DMS53 treated with DMSO at 0.1 percent for 48 hours (cell line): ENCODE measurements around the gene FARP1.

Experiments used
- DNase-seq: peaks from one replicate; lab custom pipeline; 2025; ENCODE audit not compliant: unreplicated experiment; lab: John Stamatoyannopoulos, UW

Gene FARP1

DNA sequence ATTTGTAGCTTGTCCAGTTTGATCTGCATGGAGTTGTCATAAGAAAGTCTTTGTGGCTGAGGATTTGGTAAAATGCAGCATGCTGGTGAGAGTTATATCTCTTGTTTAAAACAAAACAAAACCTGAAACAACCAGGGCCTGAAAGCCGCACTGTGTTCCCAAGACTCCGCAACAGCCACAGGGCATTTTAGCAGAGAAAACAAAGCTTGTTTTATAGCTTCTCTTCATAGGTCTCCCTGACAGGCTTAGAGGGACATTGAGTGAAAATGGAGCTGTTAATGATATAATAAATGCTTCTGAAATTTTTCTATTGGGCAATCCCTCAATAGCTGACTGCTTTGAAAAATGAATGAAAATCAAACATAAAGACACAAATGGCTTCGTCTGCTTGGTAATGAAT is 182.8 kb downstream of the FARP1 start:
- DNase-seq = no peak

DNA sequence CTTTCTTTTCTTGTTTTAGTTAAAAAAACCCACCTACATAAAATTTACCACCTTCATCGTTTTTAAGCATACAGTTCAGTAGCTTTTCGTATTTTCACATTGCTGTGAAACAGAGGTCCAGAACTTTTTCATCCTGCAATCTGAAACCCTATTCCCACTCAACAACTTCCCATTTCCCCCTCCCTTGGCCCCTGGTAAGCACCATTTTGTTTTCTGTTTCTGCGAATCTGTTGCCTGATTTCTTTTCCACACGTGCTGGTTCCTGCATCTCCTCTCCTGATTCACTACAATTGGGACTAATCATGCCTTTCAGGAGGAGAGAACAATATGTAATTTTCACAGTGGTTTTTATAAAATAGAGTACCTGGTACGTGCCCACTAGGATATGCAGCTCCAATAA is 183.4 kb downstream of the FARP1 start:
- DNase-seq = no peak

DNA sequence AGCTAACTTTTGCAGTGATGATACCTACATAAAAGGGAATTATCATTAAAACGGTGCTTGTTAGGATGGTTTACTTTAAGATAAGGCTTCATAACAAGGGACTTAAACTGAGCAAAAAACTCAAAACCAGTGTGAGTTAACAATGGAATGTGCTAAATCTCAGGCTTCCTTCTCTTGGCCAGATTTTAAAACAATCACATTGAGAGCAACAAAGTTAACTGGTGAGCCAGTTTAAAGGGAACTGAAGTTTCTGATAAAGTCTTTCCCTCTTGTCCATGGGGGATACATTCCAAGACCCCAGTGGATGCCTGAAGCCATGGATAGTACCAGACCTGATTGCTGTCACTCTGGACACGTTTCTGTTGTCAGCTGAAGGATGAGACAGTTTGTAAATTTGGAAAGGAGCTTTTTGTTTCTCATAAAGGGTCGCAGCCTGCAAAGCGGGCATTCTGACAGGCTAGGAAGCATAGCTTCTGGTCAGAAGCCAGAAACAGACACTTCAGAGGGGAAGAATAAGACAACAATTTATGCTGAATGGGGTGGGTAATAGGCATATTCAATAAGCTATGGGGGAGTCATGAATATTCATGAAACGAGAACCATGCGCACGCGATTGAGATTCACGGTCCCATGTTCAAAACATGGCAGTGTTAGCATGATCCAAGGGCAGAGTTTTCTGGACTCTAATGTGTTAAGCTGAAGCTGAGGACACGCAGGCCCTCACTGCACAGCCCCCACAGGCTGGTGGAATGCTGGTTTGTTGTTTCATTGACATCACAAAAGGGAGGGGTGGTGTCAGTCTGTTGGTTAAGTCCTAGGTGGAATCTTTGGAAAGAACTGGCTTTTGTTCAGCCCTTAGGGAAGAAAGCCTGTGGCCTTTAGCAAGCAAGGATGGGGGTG is 184.7 kb downstream of the FARP1 start:
- DNase-seq = no peak

- no peak for DNase-seq
Observed at GRCh38 chr13:98328511-98328910, 185.6 kb downstream of the FARP1 start.

- no peak for DNase-seq
Observed at GRCh38 chr13:98332222-98332621, 189.3 kb downstream of the FARP1 start.

DNA sequence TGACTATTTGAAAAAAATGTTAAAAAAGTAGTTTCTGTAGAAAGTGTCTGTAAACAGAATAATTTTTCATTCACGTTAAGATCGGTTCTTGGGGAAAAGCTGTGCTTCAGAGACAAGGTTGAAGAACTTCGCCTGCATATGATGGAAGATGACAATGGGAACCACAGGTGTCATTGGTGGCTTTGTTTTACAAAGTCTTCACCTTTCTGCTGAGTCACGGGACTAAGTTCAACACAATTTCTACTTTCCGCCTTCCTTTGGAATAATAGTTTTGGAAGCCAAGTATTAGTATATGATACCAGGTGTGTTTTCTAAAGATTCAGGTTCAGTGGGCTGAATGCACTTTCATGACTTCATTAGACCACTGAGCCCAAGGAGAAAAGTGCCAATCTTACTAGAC is 189.8 kb downstream of the FARP1 start:
- DNase-seq = no peak

DNA sequence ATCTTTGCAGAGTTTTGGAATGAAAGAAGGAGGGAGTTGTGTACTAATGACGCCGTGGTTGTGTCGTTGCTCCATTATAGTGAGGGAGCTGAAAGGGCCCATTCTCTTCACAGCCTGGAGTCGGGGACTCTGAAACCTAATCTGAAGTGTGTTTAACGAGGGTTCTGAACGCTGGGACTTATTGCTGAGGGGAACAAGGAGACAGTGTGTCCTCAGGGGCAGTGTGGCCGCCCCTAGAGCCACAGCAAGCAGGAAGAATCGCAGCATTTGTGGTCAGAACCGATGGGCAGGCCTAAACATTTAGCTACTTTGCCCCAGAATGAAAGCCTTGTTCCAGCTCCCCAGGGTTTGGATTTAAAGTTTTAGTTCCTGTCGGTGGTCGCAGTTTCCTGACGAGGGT is 190.6 kb downstream of the FARP1 start:
- DNase-seq = no peak

GRCh38 chr13:98334620-98335205 is 191.8 kb downstream of the FARP1 start:
- no peak for DNase-seq

- DNase-seq = no peak
Observed at GRCh38 chr13:98335721-98336120, 192.8 kb downstream of the FARP1 start.

DNA sequence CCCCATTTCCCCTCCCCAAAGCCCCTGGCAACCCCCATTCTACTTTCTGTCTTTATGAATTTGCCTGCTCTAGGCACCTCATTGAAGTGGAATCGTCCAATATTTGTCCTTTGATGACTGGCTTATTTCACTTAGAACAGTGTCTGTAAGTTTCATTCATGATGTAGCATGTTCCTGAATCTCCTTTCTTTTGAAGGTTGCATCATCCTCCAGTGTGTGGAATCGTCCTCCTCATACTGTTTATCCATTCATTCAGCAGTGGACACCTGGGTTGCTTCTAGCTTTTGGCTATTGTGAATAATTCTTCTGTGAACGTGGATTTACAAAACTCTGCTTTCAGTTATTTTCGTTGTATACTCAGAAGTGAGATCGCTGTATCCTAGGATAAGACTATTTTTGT is 195.4 kb downstream of the FARP1 start:
- no peak for DNase-seq

DNA sequence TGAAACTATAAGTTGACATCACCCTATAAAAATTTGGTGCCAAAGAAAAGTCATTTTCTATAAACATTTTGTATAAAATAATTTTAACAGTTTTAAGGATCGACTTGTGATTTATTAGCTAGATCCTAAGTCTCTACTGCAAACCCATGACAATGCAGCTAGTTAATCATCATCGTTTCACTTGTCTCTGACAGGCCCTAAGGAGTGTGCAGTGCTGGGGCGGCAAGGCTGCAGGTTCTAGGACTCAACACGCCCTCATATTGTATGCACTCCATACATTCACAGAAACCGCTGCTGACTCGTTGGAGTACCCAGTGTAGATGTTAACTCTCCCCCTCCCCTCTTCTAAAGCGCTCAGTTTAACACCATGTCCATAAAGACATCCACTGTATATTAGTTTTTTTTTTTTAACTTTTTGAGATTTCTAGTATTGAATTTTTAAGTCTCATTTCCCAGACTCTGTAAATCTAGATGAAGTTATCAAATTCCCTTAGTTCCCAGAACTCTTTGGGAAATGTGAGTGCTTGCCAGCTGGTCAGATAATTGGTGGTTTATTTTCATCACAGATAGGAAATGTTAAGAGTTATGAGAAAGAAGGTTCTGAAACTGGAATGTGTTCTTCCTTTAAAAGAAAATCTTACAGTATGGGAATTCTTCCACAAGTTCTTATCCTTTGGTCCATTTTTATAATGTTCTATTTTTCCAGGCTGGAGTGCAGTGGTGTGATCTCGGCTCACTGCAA is 197.0 kb downstream of the FARP1 start:
- DNase-seq = no peak

- DNase-seq = no peak
Observed at GRCh38 chr13:98342953-98343352, 200.1 kb downstream of the FARP1 start.

DNA sequence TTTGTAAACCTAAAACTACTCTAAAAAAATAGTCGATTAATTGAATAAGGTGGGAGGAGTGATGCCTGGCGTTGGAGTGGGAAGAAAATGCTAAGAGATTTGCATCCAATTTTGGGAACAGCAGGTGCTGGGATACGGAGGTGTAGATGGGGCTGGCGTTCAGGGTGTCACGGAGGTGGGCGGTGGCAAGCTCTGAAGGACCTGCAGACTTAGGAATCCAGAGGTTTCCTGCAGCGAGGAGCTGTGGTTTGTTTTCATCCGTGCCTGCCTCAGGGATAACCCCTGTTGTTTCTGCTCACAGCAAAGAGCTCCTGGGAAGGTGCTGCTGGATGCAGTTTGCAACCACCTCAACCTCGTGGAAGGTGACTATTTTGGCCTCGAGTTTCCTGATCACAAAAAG is 200.6 kb downstream of the FARP1 start:
- DNase-seq = no peak

- no peak for DNase-seq
Observed at GRCh38 chr13:98344392-98344791, 201.5 kb downstream of the FARP1 start.

GRCh38 chr13:98345107-98345935 is 202.4 kb downstream of the FARP1 start:
- no peak for DNase-seq

DNA sequence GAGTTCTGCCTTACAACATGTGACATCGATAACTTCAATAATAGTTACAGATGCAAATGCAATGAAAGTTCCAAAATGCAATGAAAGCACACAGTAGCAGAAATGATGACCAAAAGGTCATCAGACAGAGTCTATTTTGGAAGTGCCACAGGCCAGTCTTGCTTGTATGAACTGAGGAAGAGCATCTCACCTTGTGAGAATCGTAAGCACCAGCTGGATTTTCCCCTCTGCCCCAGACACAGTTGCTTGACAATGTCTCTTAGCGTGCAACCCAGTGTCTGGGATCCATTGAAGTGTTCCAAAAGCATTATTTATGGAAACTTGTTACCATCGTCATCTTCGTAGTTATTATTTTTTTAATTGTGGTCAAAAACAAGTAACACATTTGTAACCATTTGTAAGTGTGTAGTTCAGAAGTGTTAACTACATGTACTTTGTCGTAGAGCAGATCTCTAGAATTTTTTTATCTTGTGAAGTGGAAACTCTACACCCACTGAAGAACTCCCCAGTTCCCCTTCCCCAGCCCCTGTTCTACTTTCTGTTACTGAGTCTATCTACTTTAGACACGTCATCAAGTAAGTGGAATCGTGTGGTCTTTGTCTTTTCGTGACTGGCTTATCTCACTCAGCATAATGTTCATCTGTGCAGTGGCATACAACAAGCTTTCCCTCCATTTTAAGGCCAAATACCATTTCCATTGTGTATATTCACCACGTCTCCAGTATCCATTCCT is 204.2 kb downstream of the FARP1 start:
- DNase-seq = no peak

- DNase-seq = no peak
Observed at GRCh38 chr13:98347756-98348155, 204.9 kb downstream of the FARP1 start.

GRCh38 chr13:98348466-98349200 is 205.7 kb downstream of the FARP1 start:
- DNase-seq = no peak

DNA sequence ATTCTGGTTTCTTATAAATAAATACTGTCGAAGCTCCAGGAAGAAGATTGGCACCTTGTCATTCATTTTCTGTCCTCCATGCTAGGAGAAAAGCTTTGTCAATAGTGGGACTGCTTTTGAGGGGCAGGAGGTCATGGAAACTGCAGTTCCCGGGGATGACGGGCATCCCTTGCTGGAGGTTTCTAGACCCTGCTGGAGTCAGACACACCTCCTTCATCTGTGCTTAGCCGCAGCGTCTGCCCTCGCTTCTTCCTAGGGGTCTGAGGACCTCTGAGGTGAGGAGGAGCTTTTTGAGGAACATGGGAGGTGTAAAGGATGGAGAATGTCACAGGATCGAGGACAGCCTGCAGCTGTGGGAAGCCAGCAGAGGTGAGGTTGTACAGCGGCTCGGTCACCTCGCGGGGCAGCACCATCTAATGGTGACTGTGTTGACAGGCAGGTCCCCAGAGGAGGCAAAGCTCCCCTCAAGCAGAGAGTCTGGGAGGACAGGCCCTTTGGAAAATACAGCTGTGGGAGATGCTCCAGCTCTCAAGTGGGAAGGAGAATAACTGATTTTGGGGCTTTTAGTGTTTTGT is 206.9 kb downstream of the FARP1 start:
- DNase-seq = no peak
